Nephron progenitor cell (in vitro differentiated cells): ENCODE measurements around the gene LCN10.
"Not testable (repeated sequence)": the region's sequence is repeated elsewhere in the genome, so short reads cannot be mapped to it uniquely, and the experiment has no call there.

Experiments
- DNase-seq: peaks from one replicate; pipeline ENCODE4 v3.0.0; 2021
- H3K27ac Mint-ChIP-seq: 2 replicates; pipeline ENCODE4 v1.8.0; 2021; ENCODE audit warnings: mild to moderate bottlenecking, moderate library complexity, mixed read lengths
- H3K27me3 Mint-ChIP-seq: 2 replicates; pipeline ENCODE4 v1.8.0; 2021; ENCODE audit warnings: mild to moderate bottlenecking, low read depth, mixed read lengths; ENCODE audit not compliant: poor library complexity
- H3K36me3 Mint-ChIP-seq: 2 replicates; pipeline ENCODE4 v1.8.0; 2021; ENCODE audit warnings: low read depth, mixed read lengths
- H3K4me1 Mint-ChIP-seq: 2 replicates; pipeline ENCODE4 v1.8.0; 2021; ENCODE audit warnings: mixed read lengths
- H3K4me3 Mint-ChIP-seq: 2 replicates; pipeline ENCODE4 v1.8.0; 2021; ENCODE audit warnings: mild to moderate bottlenecking, moderate library complexity, mixed read lengths
- H3K9me3 Mint-ChIP-seq: 2 replicates; pipeline ENCODE4 v1.8.0; 2021; ENCODE audit warnings: mild to moderate bottlenecking, moderate library complexity, mixed read lengths
- CTCF ChIP-seq: fragments of 200-600 bp; sonication (generic); IDR thresholded peaks from 2 replicates; pipeline ENCODE4 v1.5.0; 2021; ENCODE audit warnings: antibody characterized with exemption

Gene LCN10

GRCh38 chr9:136773386-136774044 lies 30.8 kb upstream of the LCN10 start:
- Mint-ChIP-seq H3K4me3 (no peak overlapping the region), H3K36me3 (no peaks in the 10 kb centered on the region), H3K4me1 (peaks cover 25% of the 10 kb centered on the region), H3K27me3 (peaks cover 50% of the 10 kb centered on the region), H3K9me3 (peaks cover 26% of the 10 kb centered on the region), H3K27ac (no peak overlapping the region)
- no peak for TF ChIP-seq CTCF
- DNase-seq: no peak

DNA sequence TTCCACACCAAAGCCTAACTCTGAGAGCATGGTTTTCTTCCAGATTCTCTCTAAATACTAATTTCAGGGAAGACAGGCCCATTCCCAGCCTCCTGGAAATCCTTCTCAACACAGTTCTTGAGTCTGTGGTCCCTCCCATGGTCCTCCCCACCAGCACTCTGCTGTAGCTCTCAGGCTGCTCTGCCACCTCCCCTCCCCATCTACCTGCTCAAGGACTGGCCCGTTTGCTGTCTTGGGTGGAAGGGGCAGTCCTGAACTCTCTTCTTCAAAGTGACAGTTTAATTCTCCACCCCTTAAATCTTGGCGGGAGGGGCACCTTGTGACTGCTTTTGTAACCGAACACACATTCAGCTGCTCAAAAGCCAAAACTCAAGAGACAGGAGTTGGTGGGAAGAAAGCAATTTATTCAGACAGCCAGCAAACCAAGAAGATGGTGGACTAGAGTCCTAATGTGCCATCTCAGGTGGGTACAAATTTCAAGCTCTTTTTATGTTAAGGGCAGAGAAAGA lies 29.2 kb upstream of the LCN10 start:
- Mint-ChIP-seq H3K36me3 (no peaks in the 10 kb centered on the region), H3K4me1 (peaks cover 13% of the 10 kb centered on the region), H3K27ac (no peak overlapping the region), H3K9me3 (peaks cover 17% of the 10 kb centered on the region), H3K4me3 (no peak overlapping the region), H3K27me3 (peaks cover 51% of the 10 kb centered on the region)
- TF ChIP-seq CTCF: no peak
- no peak for DNase-seq

DNA sequence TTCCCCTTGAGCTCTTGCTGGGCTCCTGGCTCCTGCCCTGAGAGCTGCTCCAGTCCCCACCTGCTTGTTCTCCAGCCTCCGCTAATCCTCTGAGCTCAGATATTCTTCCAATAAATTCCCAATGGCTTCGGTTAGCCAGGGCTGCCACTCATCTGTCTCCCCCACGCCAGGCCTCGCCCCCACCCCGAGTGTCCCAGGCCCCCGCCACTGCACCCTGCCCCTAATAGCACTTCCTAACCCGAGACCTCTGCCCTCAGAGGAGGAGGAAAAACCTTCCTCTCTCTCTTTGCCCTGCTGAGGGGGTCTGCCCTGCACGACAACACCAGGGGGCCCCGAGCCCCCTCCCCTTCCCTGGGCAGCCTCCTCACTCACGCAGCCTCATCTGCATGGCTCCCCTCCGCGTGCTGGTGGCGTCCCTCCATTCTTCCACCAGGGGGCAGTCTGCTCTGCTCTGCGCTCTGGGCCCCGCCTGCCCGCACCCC lies 27.0 kb upstream of the LCN10 start:
- Mint-ChIP-seq H3K27ac (no peak overlapping the region), H3K27me3 (peaks cover 46% of the 10 kb centered on the region), H3K9me3 (peaks cover 14% of the 10 kb centered on the region), H3K4me1 (peaks cover 19% of the 10 kb centered on the region), H3K36me3 (no peaks in the 10 kb centered on the region), H3K4me3 (peak overlapping the region; percentile 65)
- TF ChIP-seq CTCF: peak; percentile 37
- DNase-seq: peak; percentile 79

- Mint-ChIP-seq H3K27me3 (peaks cover 34% of the 10 kb centered on the region), H3K4me1 (peaks cover 19% of the 10 kb centered on the region)
- not testable (repeated sequence) for H3K9me3 Mint-ChIP-seq, H3K27ac Mint-ChIP-seq, H3K36me3 Mint-ChIP-seq, H3K4me3 Mint-ChIP-seq
- DNase-seq: peak; percentile 47
- peak; percentile 50 for TF ChIP-seq CTCF
Observed at GRCh38 chr9:136766410-136767120, 23.8 kb upstream of the LCN10 start.

GRCh38 chr9:136765745-136766409 lies 23.1 kb upstream of the LCN10 start:
- DNase-seq, H3K4me3 Mint-ChIP-seq, H3K9me3 Mint-ChIP-seq, H3K27ac Mint-ChIP-seq, H3K36me3 Mint-ChIP-seq: not testable (repeated sequence)
- peaks cover 28% of the 10 kb centered on the region for H3K27me3 Mint-ChIP-seq
- H3K4me1 Mint-ChIP-seq: peaks cover 25% of the 10 kb centered on the region

- Mint-ChIP-seq H3K4me1 (peaks cover 31% of the 10 kb centered on the region), H3K9me3 (no peaks in the 10 kb centered on the region), H3K27ac (no peak overlapping the region), H3K27me3 (peaks cover 23% of the 10 kb centered on the region), H3K36me3 (no peaks in the 10 kb centered on the region), H3K4me3 (no peak overlapping the region)
- no peak for DNase-seq
- TF ChIP-seq CTCF: no peak
Observed at GRCh38 chr9:136765041-136765440, 22.3 kb upstream of the LCN10 start.
